Neural progenitor cell (in vitro differentiated cells): ENCODE measurements around the gene PITPNM3. TPM values are rescaled to one million over a fixed set of nuclear protein-coding genes. Genes with fewer than 3 reads are reported as not detected.

ENCODE experiments used
- DNase-seq: peaks from one replicate; pipeline ENCODE4 v3.0.0-alpha.2; 2016; ENCODE audit warnings: low spot score
- H2AFZ ChIP-seq: fragments of 200-600 bp; sonication (generic); replicated peaks from 2 replicates; pipeline ENCODE4 v1.6.1; 2016; ENCODE audit warnings: antibody characterized with exemption
- H3F3A ChIP-seq: fragments of 200-600 bp; sonication (generic); 2 replicates; pipeline ENCODE4 v1.6.1; 2016; ENCODE audit warnings: antibody characterized with exemption, low read depth
- H3K27ac ChIP-seq: fragments of 200-600 bp; sonication (generic); 2 replicates; pipeline ENCODE4 v1.5.1; 2016; ENCODE audit warnings: mild to moderate bottlenecking
- H3K27me3 ChIP-seq: fragments of 200-600 bp; sonication (generic); 2 replicates; pipeline ENCODE4 v1.6.1; 2016; ENCODE audit warnings: mild to moderate bottlenecking, moderate library complexity
- H3K36me3 ChIP-seq: fragments of 200-600 bp; sonication (generic); 2 replicates; pipeline ENCODE4 v1.5.1; 2016
- H3K4me1 ChIP-seq: fragments of 200-600 bp; sonication (generic); 2 replicates; pipeline ENCODE4 v1.6.1; 2016; ENCODE audit warnings: mixed run types
- H3K4me2 ChIP-seq: fragments of 200-600 bp; sonication (generic); 2 replicates; pipeline ENCODE4 v1.6.1; 2016
- H3K4me3 ChIP-seq: fragments of 200-600 bp; sonication (generic); 2 replicates; pipeline ENCODE4 v1.5.1; 2016
- H3K79me2 ChIP-seq: fragments of 200-600 bp; sonication (generic); 2 replicates; pipeline ENCODE4 v1.6.1; 2016; ENCODE audit warnings: low read depth
- H3K9ac ChIP-seq: fragments of 200-600 bp; sonication (generic); 2 replicates; pipeline ENCODE4 v1.6.1; 2016
- H3K9me3 ChIP-seq: fragments of 200-600 bp; sonication (generic); 2 replicates; pipeline ENCODE4 v1.5.1; 2016; ENCODE audit warnings: low read depth
- H4K20me1 ChIP-seq: fragments of 200-600 bp; sonication (generic); 2 replicates; pipeline ENCODE4 v1.6.1; 2016; ENCODE audit warnings: low read depth
- H3K27ac Mint-ChIP-seq: 3 replicates; pipeline ENCODE4 v1.8.0; 2021; ENCODE audit warnings: mixed read lengths
- H3K27me3 Mint-ChIP-seq: 2 replicates; pipeline ENCODE4 v1.8.0; 2022; ENCODE audit warnings: low read depth, mild to moderate bottlenecking, inconsistent platforms, moderate library complexity, mixed read lengths; ENCODE audit not compliant: insufficient read depth
- H3K36me3 Mint-ChIP-seq: 3 replicates; pipeline ENCODE4 v1.8.0; 2021; ENCODE audit warnings: mixed read lengths
- H3K4me1 Mint-ChIP-seq: 3 replicates; pipeline ENCODE4 v1.8.0; 2021; ENCODE audit warnings: mixed read lengths
- H3K4me3 Mint-ChIP-seq: 3 replicates; pipeline ENCODE4 v1.8.0; 2021; ENCODE audit warnings: mild to moderate bottlenecking, moderate library complexity, mixed read lengths
- H3K9me3 Mint-ChIP-seq: 3 replicates; pipeline ENCODE4 v1.8.0; 2020; ENCODE audit warnings: mixed read lengths
- EZH2 ChIP-seq: fragments of 200-600 bp; sonication (generic); IDR thresholded peaks from 2 replicates; pipeline ENCODE4 v1.6.1; 2017; ENCODE audit warnings: antibody characterized with exemption, mild to moderate bottlenecking, moderate library complexity
- EZH2phosphoT487 ChIP-seq: fragments of 200-600 bp; sonication (generic); IDR thresholded peaks from 2 replicates; pipeline ENCODE4 v1.6.1; 2017; ENCODE audit warnings: antibody characterized with exemption
- total RNA-seq: library from RNA; depleted of rRNA; stranded (reverse); fragments of >200 nt; gene quantifications from 2 replicates; pipeline ENCODE4 v1.2.3, GENCODE V29; 2015; ENCODE audit warnings: low replicate concordance
- TF ChIP-seq, protein P1 (sequence below): fragments of 200-600 bp; sonication (generic); IDR thresholded peaks from 2 replicates; pipeline ENCODE4 v1.5.1; 2017; ENCODE audit warnings: antibody characterized with exemption, mild to moderate bottlenecking

Gene PITPNM3
- total RNA-seq, 1 donor from 2014 or later = 2.8 TPM

DNA sequence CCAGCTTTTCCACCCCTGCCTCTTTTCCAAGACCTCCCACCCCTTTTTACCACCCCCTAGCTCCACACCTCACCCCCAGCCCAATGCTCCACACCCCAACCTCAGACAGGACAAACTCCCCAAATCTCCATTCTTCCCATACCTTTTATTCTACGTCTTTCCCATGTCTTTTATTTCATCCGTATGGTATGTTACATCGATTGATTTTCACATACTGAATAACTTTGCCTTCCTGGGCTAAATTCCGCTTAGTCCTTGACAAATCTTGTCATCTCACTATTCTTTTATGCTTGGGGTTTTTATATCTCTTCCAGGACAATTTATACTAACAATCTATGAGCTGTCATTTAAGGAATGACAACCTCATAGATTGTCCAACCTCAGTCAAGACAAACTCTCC, 46.4 kb downstream of the PITPNM3 start:
- TF ChIP-seq EZH2phosphoT487 (no peak), EZH2 (no peak)
- TF ChIP-seq, protein P1, sequence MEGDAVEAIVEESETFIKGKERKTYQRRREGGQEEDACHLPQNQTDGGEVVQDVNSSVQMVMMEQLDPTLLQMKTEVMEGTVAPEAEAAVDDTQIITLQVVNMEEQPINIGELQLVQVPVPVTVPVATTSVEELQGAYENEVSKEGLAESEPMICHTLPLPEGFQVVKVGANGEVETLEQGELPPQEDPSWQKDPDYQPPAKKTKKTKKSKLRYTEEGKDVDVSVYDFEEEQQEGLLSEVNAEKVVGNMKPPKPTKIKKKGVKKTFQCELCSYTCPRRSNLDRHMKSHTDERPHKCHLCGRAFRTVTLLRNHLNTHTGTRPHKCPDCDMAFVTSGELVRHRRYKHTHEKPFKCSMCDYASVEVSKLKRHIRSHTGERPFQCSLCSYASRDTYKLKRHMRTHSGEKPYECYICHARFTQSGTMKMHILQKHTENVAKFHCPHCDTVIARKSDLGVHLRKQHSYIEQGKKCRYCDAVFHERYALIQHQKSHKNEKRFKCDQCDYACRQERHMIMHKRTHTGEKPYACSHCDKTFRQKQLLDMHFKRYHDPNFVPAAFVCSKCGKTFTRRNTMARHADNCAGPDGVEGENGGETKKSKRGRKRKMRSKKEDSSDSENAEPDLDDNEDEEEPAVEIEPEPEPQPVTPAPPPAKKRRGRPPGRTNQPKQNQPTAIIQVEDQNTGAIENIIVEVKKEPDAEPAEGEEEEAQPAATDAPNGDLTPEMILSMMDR = no peak
- Histone ChIP-seq H3K27ac (no peak overlapping the region), H3K4me3 (no peak overlapping the region), H3K36me3 (no peaks in the 10 kb centered on the region), H3K4me2 (no peak overlapping the region), H2AFZ (no peak overlapping the region), H3F3A (no peaks in the 10 kb centered on the region), H4K20me1 (no peaks in the 10 kb centered on the region), H3K27me3 (no peaks in the 10 kb centered on the region), H3K79me2 (no peaks in the 10 kb centered on the region), H3K9me3 (no peaks in the 10 kb centered on the region), H3K9ac (no peak overlapping the region), H3K4me1 (peaks cover 24% of the 10 kb centered on the region)
- H3K27ac Mint-ChIP-seq = no peak overlapping the region
- no peak for DNase-seq
- no peak overlapping the region for H3K4me3 Mint-ChIP-seq
- H3K36me3 Mint-ChIP-seq = no peaks in the 10 kb centered on the region
- peaks cover 5% of the 10 kb centered on the region for H3K4me1 Mint-ChIP-seq
- no peaks in the 10 kb centered on the region for H3K9me3 Mint-ChIP-seq
- no peaks in the 10 kb centered on the region for H3K27me3 Mint-ChIP-seq

- Histone ChIP-seq H3K4me2 (no peak overlapping the region), H3F3A (no peaks in the 10 kb centered on the region), H3K36me3 (no peaks in the 10 kb centered on the region), H2AFZ (no peak overlapping the region), H3K27me3 (no peaks in the 10 kb centered on the region), H3K79me2 (no peaks in the 10 kb centered on the region), H3K4me3 (no peak overlapping the region), H3K27ac (no peak overlapping the region), H4K20me1 (no peaks in the 10 kb centered on the region), H3K9me3 (no peaks in the 10 kb centered on the region), H3K9ac (no peak overlapping the region), H3K4me1 (peaks cover 24% of the 10 kb centered on the region)
- TF ChIP-seq, protein P1 = no peak
- no peak for TF ChIP-seq EZH2phosphoT487
- TF ChIP-seq EZH2 = no peak
- Mint-ChIP-seq H3K4me3 (no peak overlapping the region), H3K27me3 (no peaks in the 10 kb centered on the region), H3K36me3 (no peaks in the 10 kb centered on the region), H3K4me1 (peaks cover 5% of the 10 kb centered on the region), H3K9me3 (no peaks in the 10 kb centered on the region), H3K27ac (no peak overlapping the region)
- DNase-seq = no peak
Measured at GRCh38 chr17:6509031-6509771, 47.2 kb downstream of the PITPNM3 start.

GRCh38 chr17:6508519-6509030, 47.8 kb downstream of the PITPNM3 start:
- H3K4me3 ChIP-seq = no peak overlapping the region
- H2AFZ ChIP-seq = no peak overlapping the region
- Mint-ChIP-seq H3K4me3 (no peak overlapping the region), H3K27ac (peak overlapping the region; percentile 70), H3K9me3 (no peaks in the 10 kb centered on the region), H3K27me3 (no peaks in the 10 kb centered on the region), H3K4me1 (peaks cover 5% of the 10 kb centered on the region), H3K36me3 (no peaks in the 10 kb centered on the region)
- H3K9ac ChIP-seq = no peak overlapping the region
- no peak for TF ChIP-seq EZH2
- TF ChIP-seq, protein P1 = no peak
- TF ChIP-seq EZH2phosphoT487 = no peak
- H3K27ac ChIP-seq = no peak overlapping the region
- H3K27me3 ChIP-seq = no peaks in the 10 kb centered on the region
- H3K9me3 ChIP-seq = no peaks in the 10 kb centered on the region
- no peak for DNase-seq
- no peaks in the 10 kb centered on the region for H3F3A ChIP-seq
- no peaks in the 10 kb centered on the region for H4K20me1 ChIP-seq
- H3K4me2 ChIP-seq = no peak overlapping the region
- no peaks in the 10 kb centered on the region for H3K36me3 ChIP-seq
- no peaks in the 10 kb centered on the region for H3K79me2 ChIP-seq
- peaks cover 24% of the 10 kb centered on the region for H3K4me1 ChIP-seq
